ENCODE data around the gene HOXB7.

Gene HOXB7

DNA sequence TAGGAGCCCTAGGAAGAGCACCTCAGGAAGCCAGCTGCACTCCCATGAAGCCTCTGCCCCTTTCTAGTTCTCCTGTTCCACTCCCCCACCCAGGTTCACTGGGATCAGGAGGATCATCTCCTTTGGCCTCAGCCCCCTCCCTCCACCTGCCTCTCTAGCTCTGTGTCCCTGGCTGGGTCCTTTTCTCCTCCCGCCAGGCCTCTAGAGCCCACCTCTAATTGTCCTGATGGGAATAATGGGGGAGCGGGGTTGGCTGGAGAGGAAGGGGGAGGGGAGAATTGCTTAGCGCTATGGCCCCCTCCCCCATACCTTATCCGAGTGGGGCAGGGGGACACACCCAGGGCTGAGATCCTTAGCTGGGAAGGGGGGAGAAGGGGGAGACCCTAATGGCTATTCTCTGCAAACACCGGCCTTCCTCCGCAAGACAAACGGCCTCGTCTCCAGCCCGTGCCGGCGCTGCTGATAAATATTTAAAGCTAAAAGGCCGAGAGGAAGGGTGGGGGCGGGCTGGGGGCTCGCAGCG is 997 bp downstream of the HOXB7 start:
- no peak for TF ChIP-seq CTCF (conservative IDR thresholded peaks at IDR 0.05; ENCODE audit: low read depth, low read length)
- H3K4me3 ChIP-seq (ENCODE audit: low read length): no peak overlapping the region
- no peak for DNase-seq (ENCODE audit: low read depth)

DNA sequence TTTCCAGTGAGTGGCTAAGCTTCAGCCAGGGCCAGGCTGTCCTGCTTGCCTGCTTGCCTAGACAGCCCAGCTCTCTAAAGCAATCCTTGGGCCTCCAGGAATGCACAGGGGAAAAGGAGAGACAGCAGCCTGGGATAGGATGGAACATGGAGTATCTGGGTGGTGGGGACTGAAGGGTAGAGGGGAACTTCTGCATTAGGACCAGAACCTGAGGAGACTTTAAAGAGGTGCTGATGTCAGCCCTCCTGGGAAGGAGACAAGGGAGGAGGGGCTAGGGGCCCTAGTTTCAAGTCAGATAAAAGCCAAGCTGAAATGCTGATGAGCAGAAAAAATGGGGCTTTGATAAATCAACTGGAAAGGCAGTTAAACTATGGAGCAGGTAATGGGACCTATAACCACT is 1.8 kb downstream of the HOXB7 start:
- H3K4me3 ChIP-seq (ENCODE audit: low read length): no peak overlapping the region
- no peak for TF ChIP-seq CTCF (conservative IDR thresholded peaks at IDR 0.05; ENCODE audit: low read depth, low read length)
- DNase-seq (ENCODE audit: low read depth): no peak

GRCh38 chr17:48608494-48608834 is 2.4 kb downstream of the HOXB7 start:
- no peak for DNase-seq (ENCODE audit: low read depth)
- no peak for TF ChIP-seq CTCF (conservative IDR thresholded peaks at IDR 0.05; ENCODE audit: low read depth, low read length)

GRCh38 chr17:48606892-48607614 is 3.8 kb downstream of the HOXB7 start:
- H3K4me3 ChIP-seq (ENCODE audit: low read length): no peak overlapping the region
- no peak for TF ChIP-seq CTCF (conservative IDR thresholded peaks at IDR 0.05; ENCODE audit: low read depth, low read length)
- no peak for DNase-seq (ENCODE audit: low read depth)

More at GRCh38 chr17:48608494-48608834, 2.4 kb downstream of the HOXB7 start:
- no peak overlapping the region for H3K4me3 ChIP-seq (ENCODE audit: low read length)

DNA sequence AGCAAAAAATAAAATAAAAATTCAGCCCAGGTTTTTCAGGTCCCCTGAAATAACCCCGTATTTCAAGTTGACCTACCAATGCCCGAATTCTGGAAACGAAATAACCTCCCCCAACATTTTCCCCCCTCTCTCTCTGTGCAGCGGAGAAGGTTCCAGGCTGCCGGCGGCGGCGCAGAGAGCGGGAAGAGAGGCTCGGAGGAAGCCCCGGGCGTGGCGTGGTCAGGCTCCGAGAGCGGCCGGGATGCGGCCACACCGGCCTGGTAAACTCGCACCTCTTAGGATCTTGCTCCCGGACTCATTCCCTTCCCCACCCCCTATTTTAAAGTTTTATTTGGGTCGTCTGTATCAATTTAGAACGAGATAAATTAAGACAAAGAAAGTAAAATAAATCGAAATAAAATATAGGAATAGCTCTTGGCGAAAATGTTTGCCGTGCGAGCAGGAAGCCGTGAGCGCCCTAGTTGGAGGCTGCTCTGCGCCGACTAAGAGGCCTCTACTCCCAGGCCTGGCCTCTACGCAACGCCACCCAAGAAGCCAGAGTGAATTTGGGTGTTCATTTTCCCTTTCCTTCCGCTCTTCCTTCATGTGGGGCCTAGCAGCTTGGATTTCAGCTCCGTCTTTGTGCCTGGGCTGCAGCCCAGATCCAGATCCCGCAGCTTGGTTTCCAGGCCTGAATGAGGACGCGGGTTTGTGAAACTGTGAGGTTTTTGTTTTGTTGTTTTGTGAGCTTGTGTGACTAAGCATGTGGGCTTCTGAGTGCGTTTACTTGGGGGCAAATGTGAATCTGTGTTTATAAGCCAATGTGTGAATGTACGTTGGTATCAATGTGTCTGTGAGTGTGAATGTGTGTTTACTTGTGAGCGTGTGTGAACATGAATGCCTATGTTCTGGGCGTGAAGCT is 4.6 kb downstream of the HOXB7 start:
- no peak for TF ChIP-seq CTCF (conservative IDR thresholded peaks at IDR 0.05; ENCODE audit: low read depth, low read length)
- DNase-seq (ENCODE audit: low read depth): no peak
- H3K4me3 ChIP-seq (ENCODE audit: low read length): no peak overlapping the region

- H3K4me3 ChIP-seq (ENCODE audit: low read length): no peak overlapping the region
- DNase-seq (ENCODE audit: low read depth): no peak
- TF ChIP-seq CTCF (conservative IDR thresholded peaks at IDR 0.05; ENCODE audit: low read depth, low read length): no peak
These were observed 5.4 kb downstream of the HOXB7 start for GRCh38 chr17:48605409-48605919.

All from retinal pigment epithelial cell (primary cell).